LNCAP (cell line): Measurements from ENCODE around the gene SLC9B1.

Experiments used
- TF ChIP-seq, protein P1 (sequence below): fragments of 450-650 bp; IDR thresholded peaks from 2 replicates; pipeline ENCODE4 v1.5.1; 2017; ENCODE audit warnings: mild to moderate bottlenecking

Gene SLC9B1

GRCh38 chr4:103019308-103020124 lies at the start of gene SLC9B1:
Gene SLC9B1 (minus strand): TSS chr4:103019705. CDS start chr4:102991711, 27,994 bp downstream.
- TF ChIP-seq, protein P1, sequence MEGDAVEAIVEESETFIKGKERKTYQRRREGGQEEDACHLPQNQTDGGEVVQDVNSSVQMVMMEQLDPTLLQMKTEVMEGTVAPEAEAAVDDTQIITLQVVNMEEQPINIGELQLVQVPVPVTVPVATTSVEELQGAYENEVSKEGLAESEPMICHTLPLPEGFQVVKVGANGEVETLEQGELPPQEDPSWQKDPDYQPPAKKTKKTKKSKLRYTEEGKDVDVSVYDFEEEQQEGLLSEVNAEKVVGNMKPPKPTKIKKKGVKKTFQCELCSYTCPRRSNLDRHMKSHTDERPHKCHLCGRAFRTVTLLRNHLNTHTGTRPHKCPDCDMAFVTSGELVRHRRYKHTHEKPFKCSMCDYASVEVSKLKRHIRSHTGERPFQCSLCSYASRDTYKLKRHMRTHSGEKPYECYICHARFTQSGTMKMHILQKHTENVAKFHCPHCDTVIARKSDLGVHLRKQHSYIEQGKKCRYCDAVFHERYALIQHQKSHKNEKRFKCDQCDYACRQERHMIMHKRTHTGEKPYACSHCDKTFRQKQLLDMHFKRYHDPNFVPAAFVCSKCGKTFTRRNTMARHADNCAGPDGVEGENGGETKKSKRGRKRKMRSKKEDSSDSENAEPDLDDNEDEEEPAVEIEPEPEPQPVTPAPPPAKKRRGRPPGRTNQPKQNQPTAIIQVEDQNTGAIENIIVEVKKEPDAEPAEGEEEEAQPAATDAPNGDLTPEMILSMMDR, result no peak

- TF ChIP-seq, protein P1, result no peak
These were observed 48.5 kb upstream of the SLC9B1 start for GRCh38 chr4:103067841-103068547.

DNA sequence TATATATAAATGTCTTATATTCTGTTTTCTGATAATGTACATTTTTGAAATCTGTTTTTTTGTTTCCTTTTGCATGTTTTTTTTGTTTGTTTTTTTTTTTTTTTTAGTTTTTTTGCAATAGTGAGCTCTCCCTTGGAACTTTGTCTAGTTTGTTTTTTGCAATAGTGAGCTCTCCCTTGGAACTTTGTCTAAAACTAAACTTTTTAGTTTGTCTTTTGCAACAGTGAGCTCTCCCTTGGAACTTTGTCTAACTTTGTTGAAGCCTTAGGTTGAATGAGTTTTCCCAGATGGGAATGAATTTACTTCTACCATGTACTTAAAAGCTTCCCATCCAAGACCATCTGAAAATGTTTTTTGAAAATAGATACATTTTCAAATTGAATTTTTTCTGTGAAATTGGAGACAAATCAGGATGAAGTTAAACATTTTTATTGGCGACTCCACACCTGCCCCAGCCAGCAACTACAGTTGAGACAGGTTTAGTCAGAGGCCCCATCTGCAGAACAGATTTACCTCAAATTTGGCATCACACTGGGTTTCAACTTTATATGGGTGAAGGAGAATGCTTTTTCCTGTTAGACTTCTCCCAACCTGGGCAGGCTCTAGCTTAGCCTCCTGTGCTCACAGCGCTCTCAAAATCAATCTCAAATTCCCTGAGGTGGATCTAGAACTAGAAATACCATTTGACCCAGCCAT lies 41.1 kb upstream of the SLC9B1 start:
- TF ChIP-seq, protein P1, result no peak

DNA sequence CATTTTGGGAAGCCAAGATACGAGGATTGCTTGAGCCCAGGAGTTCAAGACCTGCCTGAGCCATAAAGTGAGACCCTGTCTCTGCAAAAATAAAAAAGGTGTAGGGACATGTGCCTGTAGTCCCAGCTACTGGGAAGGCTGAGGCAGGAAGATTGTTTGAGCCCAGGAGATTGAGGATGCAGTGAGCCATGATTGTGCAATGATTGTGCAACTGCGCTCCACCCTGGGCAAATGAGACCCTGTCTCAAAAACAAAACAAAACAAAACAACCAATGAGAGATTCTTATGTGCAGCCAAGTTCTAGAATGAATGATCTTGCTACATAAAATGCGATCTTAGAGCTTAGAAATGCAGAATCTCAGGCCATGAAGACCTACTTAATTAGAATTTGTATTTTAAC lies 34.5 kb upstream of the SLC9B1 start:
- TF ChIP-seq, protein P1, result no peak

DNA sequence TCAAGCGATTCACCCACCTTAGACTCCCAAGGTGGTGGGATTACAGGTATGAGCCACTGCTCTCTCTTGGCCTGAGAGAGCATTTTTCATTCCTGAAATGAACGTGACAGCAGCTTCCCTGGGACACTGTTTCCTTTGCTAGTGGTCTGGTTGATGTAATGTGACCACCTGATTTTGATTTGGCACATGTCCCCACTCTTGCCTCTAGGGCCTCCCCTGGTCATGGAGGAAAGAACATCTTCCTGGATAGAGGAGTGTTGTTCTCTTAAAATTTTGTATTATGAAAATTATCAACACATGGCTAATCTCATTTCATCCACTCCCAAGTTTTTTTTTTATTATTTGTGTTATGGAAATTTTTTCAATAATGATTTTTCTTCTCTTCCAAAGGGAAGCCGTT lies 33.3 kb upstream of the SLC9B1 start:
- TF ChIP-seq, protein P1, result no peak

DNA sequence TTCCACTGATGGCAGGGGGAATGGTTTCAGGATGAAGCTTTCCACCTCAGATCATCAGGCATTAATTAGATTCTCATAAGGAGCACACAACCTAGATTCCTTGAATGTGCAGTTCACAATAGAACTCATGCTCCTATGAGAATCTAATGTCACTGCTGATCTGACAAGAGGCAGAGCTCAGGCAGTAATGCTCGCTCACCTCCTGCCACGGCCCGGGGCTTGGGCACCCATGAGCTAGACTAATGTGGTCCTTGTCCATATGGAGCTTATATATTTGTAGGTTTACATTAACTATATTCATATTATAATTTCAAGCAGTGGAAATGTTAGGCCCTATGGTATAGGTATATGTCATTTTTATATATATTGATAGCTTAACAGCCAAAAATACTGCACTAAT lies 32.6 kb upstream of the SLC9B1 start:
- TF ChIP-seq, protein P1, result no peak

- TF ChIP-seq, protein P1, result no peak
These were observed 31.4 kb upstream of the SLC9B1 start for GRCh38 chr4:103050736-103051436.
